Non-pigmented ciliary epithelial cell (primary cell): Measurements from ENCODE around the gene UMODL1.

ENCODE experiments used
- DNase-seq: peaks from one replicate; pipeline ENCODE4 v3.0.0-alpha.2; 2010; ENCODE audit warnings: low read depth

Gene UMODL1

GRCh38 chr21:42098957-42099505 lies 27.9 kb downstream of the UMODL1 start:
- DNase-seq: no peak

- DNase-seq: no peak
Observed at GRCh38 chr21:42101246-42101645, 30.1 kb downstream of the UMODL1 start.

- DNase-seq: no peak
Observed at GRCh38 chr21:42102076-42102475, 31.0 kb downstream of the UMODL1 start.

GRCh38 chr21:42102526-42102925 lies 31.4 kb downstream of the UMODL1 start:
- DNase-seq: no peak

GRCh38 chr21:42102991-42103390 lies 31.9 kb downstream of the UMODL1 start:
- no peak for DNase-seq

- DNase-seq: no peak
Observed at GRCh38 chr21:42103843-42104242, 32.7 kb downstream of the UMODL1 start.

- DNase-seq: no peak
Observed at GRCh38 chr21:42105476-42106315, 34.6 kb downstream of the UMODL1 start.

- no peak for DNase-seq
Observed at GRCh38 chr21:42106425-42106824, 35.3 kb downstream of the UMODL1 start.

GRCh38 chr21:42107177-42107880 lies 36.2 kb downstream of the UMODL1 start:
- DNase-seq: no peak

GRCh38 chr21:42107881-42108553 lies 36.9 kb downstream of the UMODL1 start:
- no peak for DNase-seq

GRCh38 chr21:42108554-42109340 lies 37.6 kb downstream of the UMODL1 start:
- no peak for DNase-seq

GRCh38 chr21:42109473-42109872 lies 38.4 kb downstream of the UMODL1 start:
- DNase-seq: no peak

GRCh38 chr21:42109873-42110525 lies 38.9 kb downstream of the UMODL1 start:
- DNase-seq: no peak

GRCh38 chr21:42110691-42111469 lies 39.8 kb downstream of the UMODL1 start:
- DNase-seq: no peak

- no peak for DNase-seq
Observed at GRCh38 chr21:42111470-42111743, 40.3 kb downstream of the UMODL1 start.

GRCh38 chr21:42111811-42112210 lies 40.7 kb downstream of the UMODL1 start:
- DNase-seq: no peak

GRCh38 chr21:42112238-42112637 lies 41.1 kb downstream of the UMODL1 start:
- DNase-seq: no peak

GRCh38 chr21:42112857-42113256 lies 41.7 kb downstream of the UMODL1 start:
- DNase-seq: no peak

GRCh38 chr21:42113926-42114409 lies 42.9 kb downstream of the UMODL1 start:
- no peak for DNase-seq

- DNase-seq: no peak
Observed at GRCh38 chr21:42114646-42115045, 43.5 kb downstream of the UMODL1 start.
